HG03469 (cell line): ENCODE measurements around the gene CCNG1.
A peak's percentile ranks its signal among the peaks of the same experiment; 100 is the strongest.
"Not testable (repeated sequence)": the region's sequence is repeated elsewhere in the genome, so short reads cannot be mapped to it uniquely, and the experiment has no call there.

Experiments
- ATAC-seq: cut with Tn5 transposase; IDR thresholded peaks from one replicate; pipeline ENCODE4 v1.9.1; 2021; ENCODE audit warnings: mild to moderate bottlenecking, moderate library complexity, moderate number of reproducible peaks; ENCODE audit not compliant: unreplicated experiment

The CCNG1 gene

GRCh38 chr5:163440954-163441353 lies 3.6 kb downstream of the CCNG1 start:
- no peak for ATAC-seq

GRCh38 chr5:163444526-163444925 lies 7.1 kb downstream of the CCNG1 start:
- ATAC-seq = no peak

- ATAC-seq = no peak
Observed at GRCh38 chr5:163445345-163445744, 8.0 kb downstream of the CCNG1 start.

GRCh38 chr5:163447191-163447590 lies 9.8 kb downstream of the CCNG1 start:
- ATAC-seq = no peak

GRCh38 chr5:163447875-163448274 lies 10.5 kb downstream of the CCNG1 start:
- no peak for ATAC-seq

GRCh38 chr5:163448491-163448890 lies 11.1 kb downstream of the CCNG1 start:
- ATAC-seq = no peak

GRCh38 chr5:163451489-163451888 lies 14.1 kb downstream of the CCNG1 start:
- no peak for ATAC-seq

- ATAC-seq = no peak
Observed at GRCh38 chr5:163453705-163454104, 16.3 kb downstream of the CCNG1 start.

GRCh38 chr5:163455406-163455805 lies 18.0 kb downstream of the CCNG1 start:
- ATAC-seq = not testable (repeated sequence)

GRCh38 chr5:163456029-163456589 lies 18.7 kb downstream of the CCNG1 start:
- no peak for ATAC-seq

- no peak for ATAC-seq
Observed at GRCh38 chr5:163456840-163457239, 19.4 kb downstream of the CCNG1 start.

GRCh38 chr5:163458778-163459385 lies 21.5 kb downstream of the CCNG1 start:
- no peak for ATAC-seq

- peak; percentile 0 for ATAC-seq
Observed at GRCh38 chr5:163459462-163459818, 22.0 kb downstream of the CCNG1 start.

- peak; percentile 69 for ATAC-seq
Observed at GRCh38 chr5:163459819-163460561, 22.6 kb downstream of the CCNG1 start, which contains the start of gene NUDCD2. TSS of gene NUDCD2 (minus strand) at chr5:163460102. CDS start at chr5:163460050, 52 bp downstream.

GRCh38 chr5:163460562-163461171 lies 23.3 kb downstream of the CCNG1 start, which contains the start of gene HMMR:
TSS of gene HMMR (plus strand) at chr5:163460632. CDS start at chr5:163460693, 61 bp downstream.
- no peak for ATAC-seq

GRCh38 chr5:163463063-163463435 lies 25.7 kb downstream of the CCNG1 start:
- no peak for ATAC-seq

GRCh38 chr5:163467682-163468081 lies 30.3 kb downstream of the CCNG1 start:
- ATAC-seq = no peak

GRCh38 chr5:163473635-163474243 lies 36.3 kb downstream of the CCNG1 start:
- peak; percentile 90 for ATAC-seq

- ATAC-seq = no peak
Observed at GRCh38 chr5:163475411-163475810, 38.0 kb downstream of the CCNG1 start.

- ATAC-seq = no peak
Observed at GRCh38 chr5:163478126-163478981, 41.0 kb downstream of the CCNG1 start.

- ATAC-seq = no peak
Observed at GRCh38 chr5:163478982-163479271, 41.5 kb downstream of the CCNG1 start.
